ENCODE results near the gene SLC25A11.

GRCh38 chr17:4896332-4897197, 43.3 kb downstream of the SLC25A11 start:
- TF ChIP-seq POLR2AphosphoS5 (IDR thresholded peaks at IDR 0.05; ENCODE audit: low read depth, low read length): no peak
- TF ChIP-seq POLR2A (IDR thresholded peaks at IDR 0.05; ENCODE audit: low read depth, low read length): no peak
